Measurements from ENCODE around the gene CNTNAP5.

Gene CNTNAP5

GRCh38 chr2:124476291-124476690 is 451.2 kb downstream of the CNTNAP5 start:
- no peaks in the 10 kb centered on the region for H3K9me3 ChIP-seq (ENCODE audit: insufficient read depth, low read depth, low read length)
- TF ChIP-seq CTCF (conservative IDR thresholded peaks at IDR 0.05; ENCODE audit: low read length) (no peak), EZH2phosphoT487 (IDR thresholded peaks at IDR 0.05; ENCODE audit: borderline replicate concordance) (no peak)
- H3K79me2 ChIP-seq (ENCODE audit: insufficient read depth, low read length): no peaks in the 10 kb centered on the region
- H2AFZ ChIP-seq (ENCODE audit: low read length): no peak overlapping the region
- H4K20me1 ChIP-seq (ENCODE audit: insufficient read depth, low read length, poor library complexity, severe bottlenecking): no peaks in the 10 kb centered on the region
- H3F3A ChIP-seq (ENCODE audit: low read depth): no peaks in the 10 kb centered on the region
- no peaks in the 10 kb centered on the region for H3K9me2 ChIP-seq (replicated peaks; ENCODE audit: low read depth, low read length)
- H3K27me3 ChIP-seq (ENCODE audit: insufficient read depth, low read length, poor library complexity, severe bottlenecking): no peaks in the 10 kb centered on the region
- H3K4me3 ChIP-seq (ENCODE audit: low read length, poor library complexity, severe bottlenecking): no peak overlapping the region
- no peaks in the 10 kb centered on the region for H3K36me3 ChIP-seq (ENCODE audit: insufficient read depth, low read length)
- H3K4me2 ChIP-seq (ENCODE audit: low read depth, low read length, poor library complexity, severe bottlenecking): no peak overlapping the region
- H3K4me1 ChIP-seq (ENCODE audit: insufficient read depth, low read length, poor library complexity, severe bottlenecking): no peaks in the 10 kb centered on the region
- H3K9ac ChIP-seq (ENCODE audit: low read depth, low read length, poor library complexity, severe bottlenecking): no peak overlapping the region

GRCh38 chr2:124478761-124479160 is 453.7 kb downstream of the CNTNAP5 start:
- no peak overlapping the region for H3K4me3 ChIP-seq (ENCODE audit: low read length, poor library complexity, severe bottlenecking)
- H3K79me2 ChIP-seq (ENCODE audit: insufficient read depth, low read length): no peaks in the 10 kb centered on the region
- no peaks in the 10 kb centered on the region for H3K27me3 ChIP-seq (ENCODE audit: insufficient read depth, low read length, poor library complexity, severe bottlenecking)
- H4K20me1 ChIP-seq (ENCODE audit: insufficient read depth, low read length, poor library complexity, severe bottlenecking): no peaks in the 10 kb centered on the region
- no peak overlapping the region for H2AFZ ChIP-seq (ENCODE audit: low read length)
- TF ChIP-seq CTCF (conservative IDR thresholded peaks at IDR 0.05; ENCODE audit: low read length): no peak
- TF ChIP-seq EZH2phosphoT487 (IDR thresholded peaks at IDR 0.05; ENCODE audit: borderline replicate concordance): no peak
- H3K4me2 ChIP-seq (ENCODE audit: low read depth, low read length, poor library complexity, severe bottlenecking): no peak overlapping the region
- H3F3A ChIP-seq (ENCODE audit: low read depth): no peaks in the 10 kb centered on the region
- H3K4me1 ChIP-seq (ENCODE audit: insufficient read depth, low read length, poor library complexity, severe bottlenecking): no peaks in the 10 kb centered on the region
- no peaks in the 10 kb centered on the region for H3K36me3 ChIP-seq (ENCODE audit: insufficient read depth, low read length)
- no peak overlapping the region for H3K9ac ChIP-seq (ENCODE audit: low read depth, low read length, poor library complexity, severe bottlenecking)
- H3K9me2 ChIP-seq (replicated peaks; ENCODE audit: low read depth, low read length): no peaks in the 10 kb centered on the region
- H3K9me3 ChIP-seq (ENCODE audit: insufficient read depth, low read depth, low read length): no peaks in the 10 kb centered on the region

GRCh38 chr2:124480958-124481357 is 455.9 kb downstream of the CNTNAP5 start:
- no peaks in the 10 kb centered on the region for H3K79me2 ChIP-seq (ENCODE audit: insufficient read depth, low read length)
- TF ChIP-seq CTCF (conservative IDR thresholded peaks at IDR 0.05; ENCODE audit: low read length) (no peak), EZH2phosphoT487 (IDR thresholded peaks at IDR 0.05; ENCODE audit: borderline replicate concordance) (no peak)
- H4K20me1 ChIP-seq (ENCODE audit: insufficient read depth, low read length, poor library complexity, severe bottlenecking): no peaks in the 10 kb centered on the region
- H3K4me2 ChIP-seq (ENCODE audit: low read depth, low read length, poor library complexity, severe bottlenecking): no peak overlapping the region
- no peak overlapping the region for H3K4me3 ChIP-seq (ENCODE audit: low read length, poor library complexity, severe bottlenecking)
- no peak overlapping the region for H3K9ac ChIP-seq (ENCODE audit: low read depth, low read length, poor library complexity, severe bottlenecking)
- no peaks in the 10 kb centered on the region for H3K36me3 ChIP-seq (ENCODE audit: insufficient read depth, low read length)
- no peaks in the 10 kb centered on the region for H3F3A ChIP-seq (ENCODE audit: low read depth)
- H3K27me3 ChIP-seq (ENCODE audit: insufficient read depth, low read length, poor library complexity, severe bottlenecking): no peaks in the 10 kb centered on the region
- no peak overlapping the region for H2AFZ ChIP-seq (ENCODE audit: low read length)
- H3K9me3 ChIP-seq (ENCODE audit: insufficient read depth, low read depth, low read length): no peaks in the 10 kb centered on the region
- no peaks in the 10 kb centered on the region for H3K9me2 ChIP-seq (replicated peaks; ENCODE audit: low read depth, low read length)
- no peaks in the 10 kb centered on the region for H3K4me1 ChIP-seq (ENCODE audit: insufficient read depth, low read length, poor library complexity, severe bottlenecking)
